Osteocyte (in vitro differentiated cells): ENCODE data around the gene SFXN2. TPM values are rescaled to one million over a fixed set of nuclear protein-coding genes. Genes with fewer than 3 reads are reported as not detected.
"Not testable (repeated sequence)": the region's sequence is repeated elsewhere in the genome, so short reads cannot be mapped to it uniquely, and the experiment has no call there.

ENCODE experiments used
- DNase-seq: peaks from one replicate; pipeline ENCODE4 v3.0.0; 2021; ENCODE audit warnings: mixed read lengths; ENCODE audit not compliant: unreplicated experiment; ENCODE audit errors: extremely low spot score
- H3K27ac Mint-ChIP-seq: one replicate; pipeline ENCODE4 v1.8.0; 2021; ENCODE audit warnings: mild to moderate bottlenecking, mixed read lengths; ENCODE audit not compliant: unreplicated experiment
- H3K27me3 Mint-ChIP-seq: one replicate; pipeline ENCODE4 v1.8.0; 2021; ENCODE audit warnings: mixed read lengths; ENCODE audit not compliant: unreplicated experiment
- H3K36me3 Mint-ChIP-seq: one replicate; pipeline ENCODE4 v1.8.0; 2021; ENCODE audit warnings: mixed read lengths; ENCODE audit not compliant: unreplicated experiment
- H3K4me1 Mint-ChIP-seq: one replicate; pipeline ENCODE4 v1.8.0; 2021; ENCODE audit warnings: mixed read lengths; ENCODE audit not compliant: unreplicated experiment
- H3K4me3 Mint-ChIP-seq: one replicate; pipeline ENCODE4 v1.8.0; 2021; ENCODE audit warnings: mild to moderate bottlenecking, moderate library complexity, mixed read lengths; ENCODE audit not compliant: unreplicated experiment
- H3K9me3 Mint-ChIP-seq: one replicate; pipeline ENCODE4 v1.8.0; 2021; ENCODE audit warnings: mixed read lengths; ENCODE audit not compliant: unreplicated experiment
- long read RNA-seq: library from polyadenylated mRNA; unstranded; transcript quantifications from one replicate; pipeline ENCODE4 v2.0.0, GENCODE V29; 2021
- total RNA-seq: library from RNA; stranded (reverse); gene quantifications from 2 replicates; pipeline ENCODE4 v1.2.1, GENCODE V29; 2021
- TF ChIP-seq, protein P1 (sequence below): fragments of 200-600 bp; sonication (generic); IDR thresholded peaks from 2 replicates; pipeline ENCODE4 v1.5.0; 2021; ENCODE audit warnings: antibody characterized with exemption, mild to moderate bottlenecking, moderate library complexity

SFXN2 gene, protein sequence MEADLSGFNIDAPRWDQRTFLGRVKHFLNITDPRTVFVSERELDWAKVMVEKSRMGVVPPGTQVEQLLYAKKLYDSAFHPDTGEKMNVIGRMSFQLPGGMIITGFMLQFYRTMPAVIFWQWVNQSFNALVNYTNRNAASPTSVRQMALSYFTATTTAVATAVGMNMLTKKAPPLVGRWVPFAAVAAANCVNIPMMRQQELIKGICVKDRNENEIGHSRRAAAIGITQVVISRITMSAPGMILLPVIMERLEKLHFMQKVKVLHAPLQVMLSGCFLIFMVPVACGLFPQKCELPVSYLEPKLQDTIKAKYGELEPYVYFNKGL
- total RNA-seq, result 6.9 and 8.1 TPM in 2 replicates
- long read RNA-seq, full-length matches to known transcripts, result 2 of 5 reads
- long read RNA-seq, partial matches to known transcripts, result 0 of 5 reads
- long read RNA-seq, other reads (novel, unspliced or antisense), result 3 of 5 reads

DNA sequence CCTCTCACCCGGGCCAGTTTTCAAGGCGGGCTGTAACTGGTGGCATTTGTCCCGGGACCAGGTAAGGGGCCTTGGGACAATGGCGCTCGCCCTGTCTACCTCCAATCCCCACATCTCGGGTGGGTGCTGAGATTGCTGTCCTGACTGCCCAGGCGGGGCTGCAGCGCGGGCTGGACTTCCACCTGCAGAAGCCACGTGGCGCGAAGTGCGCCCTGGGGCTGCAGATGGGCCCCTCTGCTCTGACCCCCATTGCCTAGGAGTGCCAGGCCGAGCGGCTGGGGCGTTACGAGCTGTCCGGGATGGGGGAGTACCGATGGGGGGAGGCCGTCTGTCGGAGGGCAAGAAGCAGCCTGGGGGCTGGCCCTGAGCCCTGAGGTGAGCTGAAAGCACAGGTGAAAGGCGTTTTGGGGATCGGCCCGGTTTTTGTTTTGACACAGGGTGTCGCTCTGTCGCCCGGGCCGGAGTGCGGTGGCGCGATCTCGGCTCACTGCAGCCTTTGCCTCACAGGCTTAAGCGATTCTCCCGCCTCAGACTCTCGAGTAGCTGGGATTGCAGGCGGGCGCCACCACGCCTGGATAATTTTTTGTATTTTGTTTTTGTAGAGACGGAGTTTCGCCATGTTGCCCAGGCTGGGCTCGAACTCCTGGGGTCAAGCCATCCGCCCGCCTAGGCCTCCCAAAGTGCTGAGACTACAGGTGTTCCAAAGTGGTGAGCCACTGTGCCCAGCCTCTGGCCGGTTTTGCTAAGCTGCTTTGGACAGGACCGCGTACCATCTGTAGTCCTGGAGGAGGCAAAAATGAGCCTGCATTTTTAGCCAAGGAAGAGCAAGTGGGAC lies at the start of gene SFXN2:
Gene SFXN2, plus strand, starts transcription at position 16 of the 835 bp plus-strand sequence. CDS start 12,001 bp downstream, outside the sequence.
- Mint-ChIP-seq H3K36me3 (no peaks in the 10 kb centered on the region), H3K27me3 (no peaks in the 10 kb centered on the region), H3K4me3 (peak within 1 kb of the TSS; percentile 85), H3K27ac (peak within 1 kb of the TSS; percentile 89), H3K4me1 (peaks cover 52% of the 10 kb centered on the region), H3K9me3 (no peaks in the 10 kb centered on the region)
- TF ChIP-seq, protein P1, sequence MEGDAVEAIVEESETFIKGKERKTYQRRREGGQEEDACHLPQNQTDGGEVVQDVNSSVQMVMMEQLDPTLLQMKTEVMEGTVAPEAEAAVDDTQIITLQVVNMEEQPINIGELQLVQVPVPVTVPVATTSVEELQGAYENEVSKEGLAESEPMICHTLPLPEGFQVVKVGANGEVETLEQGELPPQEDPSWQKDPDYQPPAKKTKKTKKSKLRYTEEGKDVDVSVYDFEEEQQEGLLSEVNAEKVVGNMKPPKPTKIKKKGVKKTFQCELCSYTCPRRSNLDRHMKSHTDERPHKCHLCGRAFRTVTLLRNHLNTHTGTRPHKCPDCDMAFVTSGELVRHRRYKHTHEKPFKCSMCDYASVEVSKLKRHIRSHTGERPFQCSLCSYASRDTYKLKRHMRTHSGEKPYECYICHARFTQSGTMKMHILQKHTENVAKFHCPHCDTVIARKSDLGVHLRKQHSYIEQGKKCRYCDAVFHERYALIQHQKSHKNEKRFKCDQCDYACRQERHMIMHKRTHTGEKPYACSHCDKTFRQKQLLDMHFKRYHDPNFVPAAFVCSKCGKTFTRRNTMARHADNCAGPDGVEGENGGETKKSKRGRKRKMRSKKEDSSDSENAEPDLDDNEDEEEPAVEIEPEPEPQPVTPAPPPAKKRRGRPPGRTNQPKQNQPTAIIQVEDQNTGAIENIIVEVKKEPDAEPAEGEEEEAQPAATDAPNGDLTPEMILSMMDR, result no peak
- no peak for DNase-seq

DNA sequence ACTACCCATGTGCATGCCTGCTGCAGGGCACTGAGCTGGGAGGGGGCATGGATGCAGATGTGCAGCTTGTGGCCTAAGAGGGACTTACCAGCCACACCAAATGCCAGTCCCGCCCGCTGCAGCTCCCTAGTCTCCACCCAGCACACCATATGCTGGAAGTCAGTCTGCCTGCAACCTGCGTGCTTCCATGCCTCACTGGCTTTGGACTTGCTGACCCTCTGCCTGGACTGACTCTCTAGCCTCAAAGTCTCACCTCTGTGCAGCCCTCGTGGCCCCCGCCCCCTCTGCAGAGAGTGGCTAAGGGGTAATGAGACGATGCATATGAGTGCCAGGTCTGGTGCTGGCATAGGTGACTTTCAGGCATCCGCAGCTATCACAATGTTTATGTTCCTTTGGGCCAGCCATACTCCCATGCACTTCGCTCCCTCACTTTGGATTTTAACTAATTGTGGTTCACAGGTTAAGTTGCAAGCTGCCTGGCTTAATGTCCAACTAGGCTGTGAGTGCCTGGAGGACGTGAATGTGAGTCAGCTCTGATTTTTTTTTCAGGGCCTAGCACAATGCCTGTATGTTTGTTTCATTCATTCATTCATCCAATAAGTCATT lies 48.4 kb upstream of the SFXN2 start:
- Mint-ChIP-seq H3K27me3 (no peaks in the 10 kb centered on the region), H3K27ac (no peak overlapping the region), H3K9me3 (no peaks in the 10 kb centered on the region), H3K4me3 (no peak overlapping the region), H3K4me1 (peaks cover 33% of the 10 kb centered on the region), H3K36me3 (no peaks in the 10 kb centered on the region)
- no peak for DNase-seq
- TF ChIP-seq, protein P1, result no peak

DNA sequence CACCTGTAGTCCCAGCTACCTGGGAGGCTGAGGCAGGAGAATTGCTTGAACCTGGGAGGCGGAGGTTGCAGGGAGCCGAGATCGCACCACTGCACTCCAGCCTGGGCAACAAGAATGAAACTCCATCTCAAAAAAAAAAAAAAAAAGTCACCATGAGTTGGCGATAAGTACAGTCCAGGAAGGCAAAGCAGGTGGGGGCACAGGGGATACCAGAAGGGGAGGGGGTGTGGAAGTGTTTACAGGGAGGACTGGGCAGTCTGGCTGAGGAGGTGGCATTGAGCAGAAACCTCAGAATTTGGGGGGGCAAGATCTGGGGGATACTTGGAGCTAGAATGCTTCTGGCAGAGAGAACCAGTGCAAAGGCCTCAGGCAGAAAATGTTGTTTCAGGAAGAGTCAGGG lies 47.0 kb upstream of the SFXN2 start:
- peaks cover 23% of the 10 kb centered on the region for H3K4me1 Mint-ChIP-seq
- not testable (repeated sequence) for DNase-seq, H3K36me3 Mint-ChIP-seq, H3K9me3 Mint-ChIP-seq, H3K4me3 Mint-ChIP-seq, H3K27me3 Mint-ChIP-seq, H3K27ac Mint-ChIP-seq

DNA sequence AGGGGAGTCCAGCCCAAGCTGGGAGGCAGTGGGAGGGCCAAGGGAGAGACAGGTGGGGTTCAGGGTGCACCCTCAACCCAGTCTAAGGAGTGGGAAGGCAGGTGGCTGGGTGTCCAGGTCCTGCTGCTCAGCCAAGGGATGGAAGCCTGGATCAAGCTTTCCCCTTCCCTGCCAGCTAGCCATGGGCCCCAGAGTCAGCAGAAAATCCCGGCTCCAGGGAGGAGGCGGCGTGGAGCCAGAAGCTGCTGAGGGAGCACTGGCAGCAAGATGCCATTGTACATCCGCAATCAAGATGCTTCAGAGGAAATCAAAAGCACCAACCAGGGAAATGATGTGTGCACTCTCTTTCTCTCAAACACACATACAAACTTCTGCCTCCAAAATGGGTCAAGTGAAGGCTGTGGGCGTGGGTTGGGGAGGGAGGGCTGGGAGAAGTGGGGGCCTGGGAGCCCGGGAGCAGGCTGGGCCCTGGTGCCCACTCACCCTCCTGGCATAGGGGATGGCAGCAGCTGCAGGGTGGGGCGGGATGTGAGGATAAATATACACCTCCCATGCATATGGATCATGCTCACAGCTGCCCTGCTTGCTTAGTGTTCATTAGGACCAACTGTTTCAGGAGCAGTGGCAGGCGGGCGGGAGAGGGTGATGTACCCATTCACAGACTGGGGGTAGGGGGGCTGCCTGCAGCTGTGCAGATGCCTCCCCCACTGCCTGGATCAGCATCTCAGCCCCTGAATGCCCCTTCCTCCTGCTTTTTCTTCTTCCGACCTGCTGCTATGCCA lies 45.9 kb upstream of the SFXN2 start:
- no peak for DNase-seq
- Mint-ChIP-seq H3K27me3 (no peaks in the 10 kb centered on the region), H3K9me3 (no peaks in the 10 kb centered on the region), H3K4me1 (peaks cover 30% of the 10 kb centered on the region), H3K27ac (no peak overlapping the region), H3K4me3 (no peak overlapping the region), H3K36me3 (no peaks in the 10 kb centered on the region)
- TF ChIP-seq, protein P1, result no peak
